ENCODE measurements around the gene HUS1. TPM values are rescaled to one million over a fixed set of nuclear protein-coding genes. Genes with fewer than 3 reads are reported as not detected.
A peak's percentile ranks its signal among the peaks of the same experiment; 100 is the strongest.

Gene HUS1
- total and polyA plus RNA-seq, 2 of the 13 experiments (the other 11 are each of a cell fraction or from before 2014, with no cell fraction given): 14.8 to 16.9 TPM

- TF ChIP-seq ZNF710 (CRISPR knock-in tag; IDR thresholded peaks at IDR 0.05; ENCODE audit: borderline replicate concordance) (no peak; the same call in 1 of the 2 replicates), ARHGAP35 (CRISPR knock-in tag; IDR thresholded peaks at IDR 0.05; ENCODE audit: borderline replicate concordance) (no peak), ZNF18 (CRISPR knock-in tag; IDR thresholded peaks at IDR 0.05; ENCODE audit: insufficient replicate concordance) (no peak), ZNF234 (CRISPR knock-in tag; conservative IDR thresholded peaks at IDR 0.05) (no peak), ZNF337 (CRISPR knock-in tag; IDR thresholded peaks at IDR 0.05; ENCODE audit: borderline replicate concordance, low read depth) (no peak), ZNF589 (CRISPR knock-in tag; conservative IDR thresholded peaks at IDR 0.05) (no peak), ZBTB46 (CRISPR knock-in tag; IDR thresholded peaks at IDR 0.05; ENCODE audit: borderline replicate concordance) (no peak), ZNF24 (IDR thresholded peaks at IDR 0.05) (no peak), HNF4G (IDR thresholded peaks at IDR 0.05; ENCODE audit: borderline replicate concordance, low read depth, low read length) (no peak), HNF4G (CRISPR knock-in tag; IDR thresholded peaks at IDR 0.05; ENCODE audit: borderline replicate concordance, low read depth) (no peak), RELA (CRISPR knock-in tag; IDR thresholded peaks at IDR 0.05) (no peak), TARDBP (CRISPR knock-in tag; IDR thresholded peaks at IDR 0.05) (no peak), CBX2 (IDR thresholded peaks at IDR 0.05; ENCODE audit: low read depth, low read length) (no peak), CBX2 (CRISPR knock-in tag; IDR thresholded peaks at IDR 0.05; ENCODE audit: low read depth) (no peak), CHD2 (IDR thresholded peaks at IDR 0.05; ENCODE audit: low read depth, low read length) (no peak), NFIB (CRISPR knock-in tag; IDR thresholded peaks at IDR 0.05; ENCODE audit: borderline replicate concordance) (no peak), ZNF382 (CRISPR knock-in tag; IDR thresholded peaks at IDR 0.05; ENCODE audit: borderline replicate concordance) (no peak), ZNF501 (CRISPR knock-in tag; IDR thresholded peaks at IDR 0.05) (peak; percentile 67), ZNF773 (CRISPR knock-in tag; IDR thresholded peaks at IDR 0.05; ENCODE audit: borderline replicate concordance) (no peak), GFI1 (CRISPR knock-in tag; IDR thresholded peaks at IDR 0.05; ENCODE audit: borderline replicate concordance) (no peak), DNMT3B (CRISPR knock-in tag; conservative IDR thresholded peaks at IDR 0.05) (no peak), TRIM22 (IDR thresholded peaks at IDR 0.05) (no peak)
Observed at GRCh38 chr7:47991741-47992311, 12.4 kb upstream of the HUS1 start (continued).
